A549 (cell line): ENCODE data around the gene NRG3. TPM values are rescaled to one million over a fixed set of nuclear protein-coding genes. Genes with fewer than 3 reads are reported as not detected.

Source experiments
- ATAC-seq, 2 experiments: fragments of 200-7000 bp in 1 of 2; fragments of >200 bp in 1 of 2; cut with Nextera tagmentation in 1 of 2; cut with Tn5 transposase in 1 of 2; 3 replicates each; pipeline versions ENCODE4 v1.8.0 to v1.9.1; 2018 to 2020; ENCODE audit warnings: mild to moderate bottlenecking in 1 of 2, moderate library complexity in 1 of 2
- CTCF ChIA-PET: fragments of 300-600 bp; sonication (Branson Sonifier 250); formaldehyde crosslinking; extraction: SDS; loops from one replicate; lab custom pipeline; 2021; ENCODE audit warnings: antibody characterized with exemption, inconsistent platforms; lab: Yijun Ruan, JAX
- POLR2A ChIA-PET: fragments of 350-600 bp; formaldehyde crosslinking; extraction: SDS; loops from one replicate; lab custom pipeline; 2021; ENCODE audit warnings: antibody characterized with exemption, inconsistent platforms; lab: Yijun Ruan, JAX
- DNase-seq, 2 experiments: peaks; one replicate each; pipeline versions ENCODE4 v3.0.0 to v3.0.0-alpha.2; 2011 to 2016; ENCODE audit warnings: low read depth in 1 of 2, low spot score in 1 of 2
- FAIRE-seq: peaks from 2 replicates; lab custom pipeline; 2011; peaks lifted over from hg19 to GRCh38; lab: Jason Lieb, UNC
- H3K27ac ChIP-seq, 2 experiments: fragments of >200 bp; sonication (Bioruptor Twin); formaldehyde crosslinking; 3 replicates each; pipeline ENCODE4 v1.5.1; 2016 to 2017
- H3K4me1 ChIP-seq: fragments of >200 bp; sonication (Bioruptor Twin); formaldehyde crosslinking; 3 replicates; pipeline ENCODE4 v1.6.1; 2016
- H3K4me2 ChIP-seq: fragments of >200 bp; sonication (Bioruptor Twin); formaldehyde crosslinking; 3 replicates; pipeline ENCODE4 v1.6.1; 2016
- H3K4me3 ChIP-seq: fragments of >200 bp; sonication (Bioruptor Twin); formaldehyde crosslinking; 3 replicates; pipeline ENCODE4 v1.5.1; 2016
- H3K9me3 ChIP-seq: fragments of >200 bp; sonication (Bioruptor Twin); formaldehyde crosslinking; 3 replicates; pipeline ENCODE4 v1.6.1; 2016
- CBX2 ChIP-seq: fragments of 200-600 bp; sonication (generic); IDR thresholded peaks from 2 replicates; pipeline ENCODE4 v1.6.1; 2016; ENCODE audit warnings: low read depth, mild to moderate bottlenecking, borderline replicate concordance
- CBX8 ChIP-seq: fragments of 200-600 bp; sonication (generic); IDR thresholded peaks from 2 replicates; pipeline ENCODE4 v1.6.1; 2016
- CHD4 ChIP-seq: fragments of 200-600 bp; sonication (generic); IDR thresholded peaks from 2 replicates; pipeline ENCODE4 v1.6.1; 2016; ENCODE audit warnings: antibody characterized with exemption, mild to moderate bottlenecking, borderline replicate concordance
- CTCF ChIP-seq: fragments of >200 bp; sonication (Bioruptor Twin); formaldehyde crosslinking; IDR thresholded peaks from 3 replicates; pipeline ENCODE4 v1.5.1; 2016
- E2F6 ChIP-seq: IDR thresholded peaks from 2 replicates; pipeline ENCODE4 v1.6.1; 2012; ENCODE audit warnings: low read depth, borderline replicate concordance
- EHF ChIP-seq: fragments of 250-450 bp; sonication (Bioruptor Pico); IDR thresholded peaks from 2 replicates; pipeline ENCODE4 v1.5.0; 2020; ENCODE audit warnings: mild to moderate bottlenecking
- ESRRA ChIP-seq: fragments of 150-350 bp; IDR thresholded peaks from 2 replicates; pipeline ENCODE4 v1.6.1; 2014; ENCODE audit warnings: mild to moderate bottlenecking, low read length, borderline replicate concordance
- FOSL2 ChIP-seq, 2 experiments: fragments of 450-650 bp in 1 of 2; fragments of >200 bp in 1 of 2; sonication (Bioruptor Twin) in 1 of 2; formaldehyde crosslinking; IDR thresholded peaks; 2 replicates each; pipeline versions ENCODE4 v1.5.0 to v1.6.1; 2016 to 2020; ENCODE audit warnings: mild to moderate bottlenecking in 1 of 2, moderate library complexity in 1 of 2
- HES2 ChIP-seq: fragments of >200 bp; sonication (Bioruptor Twin); formaldehyde crosslinking; IDR thresholded peaks from 2 replicates; pipeline ENCODE4 v1.6.1; 2016
- HEYL ChIP-seq: fragments of 250-450 bp; sonication (Bioruptor Pico); IDR thresholded peaks from 2 replicates; pipeline ENCODE4 v1.8.0; 2021; ENCODE audit warnings: mild to moderate bottlenecking, moderate library complexity
- HMGXB4 ChIP-seq: fragments of 250-450 bp; sonication (Bioruptor Pico); IDR thresholded peaks from 2 replicates; pipeline ENCODE4 v1.5.0; 2021; ENCODE audit warnings: mild to moderate bottlenecking, moderate library complexity, borderline replicate concordance
- HOXB5 ChIP-seq: fragments of 250-450 bp; sonication (Bioruptor Pico); IDR thresholded peaks from 2 replicates; pipeline ENCODE4 v1.5.0; 2020; ENCODE audit warnings: mild to moderate bottlenecking, moderate library complexity
- KDM5A ChIP-seq: fragments of 200-600 bp; sonication (generic); IDR thresholded peaks from 2 replicates; pipeline ENCODE4 v1.6.1; 2016; ENCODE audit warnings: antibody characterized with exemption, mild to moderate bottlenecking
- PBX3 ChIP-seq: IDR thresholded peaks from 2 replicates; pipeline ENCODE4 v1.6.1; 2012
- RCOR1 ChIP-seq: fragments of 150-350 bp; IDR thresholded peaks from 2 replicates; pipeline ENCODE4 v1.6.1; 2014; ENCODE audit warnings: antibody characterized with exemption, low read length, low read depth
- TP53 ChIP-seq: fragments of 250-450 bp; sonication (Bioruptor Pico); IDR thresholded peaks from 2 replicates; pipeline ENCODE4 v1.5.0; 2021; ENCODE audit warnings: mild to moderate bottlenecking, moderate library complexity
- WGBS: methylation state at CpG from one replicate; pipeline ENCODE4 v1.1.6; 2017; ENCODE audit errors: missing lambda C conversion rate; 5-methylcytosine and 5-hydroxymethylcytosine counted together
- polyA plus RNA-seq, 4 experiments: library from polyadenylated mRNA; depleted of rRNA in 3 of 4; stranded (reverse); fragments of >200 nt; fragmentation: RNase III in 1 of 4; extraction: RNeasy Plus Mini Kit Qiagen cat#74134 plus additional on column Dnase treatment in 1 of 4; gene quantifications; 2 replicates in 3 of 4; 3 replicates in 1 of 4; pipeline ENCODE4 v1.2.3, GENCODE V29; 2011 to 2017

NRG3 gene
- polyA plus RNA-seq, 2 of the 4 experiments (the other 2 are of a cell fraction), result not detected

- Histone ChIP-seq H3K4me2 (no peak overlapping the region), H3K9me3 (no peaks in the 10 kb centered on the region; the same call in 2 of the 3 replicates), H3K4me1 (no peaks in the 10 kb centered on the region), H3K4me3 (no peak overlapping the region)
- FAIRE-seq, result no peak
- ChIA-PET POLR2A (no interaction called here), CTCF (no interaction called here)
- 0% methylated on average over 2 of the region's 2 CpGs for WGBS
- DNase-seq, result no peak
- TF ChIP-seq TP53 (CRISPR knock-in tag), result no peak
- TF ChIP-seq, all 56 proteins: peak for 0
- H3K27ac ChIP-seq, result no peak overlapping the region
- no peak for ATAC-seq
Observed at GRCh38 chr10:82128527-82128926, 253.5 kb downstream of the NRG3 start.

GRCh38 chr10:82136103-82136502 lies 261.1 kb downstream of the NRG3 start:
- no peak for DNase-seq
- ChIA-PET POLR2A (no interaction called here), CTCF (no interaction called here)
- no peak overlapping the region for H3K4me3 ChIP-seq
- ATAC-seq, result no peak
- H3K9me3 ChIP-seq, result peaks cover 3% of the 10 kb centered on the region; the same call in 1 of the 3 replicates
- no peak overlapping the region for H3K4me2 ChIP-seq
- WGBS, result 0% methylated on average over 1 of the region's 1 CpG
- H3K27ac ChIP-seq, result no peak overlapping the region
- H3K4me1 ChIP-seq, result no peaks in the 10 kb centered on the region
- FAIRE-seq, result no peak
- TF ChIP-seq HOXB5 (CRISPR knock-in tag) (no peak), E2F6 (no peak), EHF (no peak), PBX3 (no peak), HEYL (CRISPR knock-in tag) (no peak)

GRCh38 chr10:82144153-82144552 lies 269.2 kb downstream of the NRG3 start:
- WGBS, result 2% methylated on average over 3 of the region's 3 CpGs
- CTCF ChIA-PET, result no interaction called here
- ATAC-seq, result no peak

More at GRCh38 chr10:82144153-82144552, 269.2 kb downstream of the NRG3 start:
- Histone ChIP-seq H3K9me3 (no peaks in the 10 kb centered on the region), H3K27ac (no peak overlapping the region), H3K4me2 (no peak overlapping the region), H3K4me1 (no peaks in the 10 kb centered on the region), H3K4me3 (no peak overlapping the region)
- FAIRE-seq (no peak), DNase-seq (no peak)
- TF ChIP-seq TP53 (CRISPR knock-in tag), result no peak
- no peak for TF ChIP-seq RCOR1
- no peak for TF ChIP-seq CBX2
- no peak for TF ChIP-seq CHD4
- TF ChIP-seq HES2, result no peak
- TF ChIP-seq HMGXB4 (CRISPR knock-in tag), result no peak
- no peak for TF ChIP-seq KDM5A
- TF ChIP-seq FOSL2 (IDR thresholded peaks at IDR 0.05), result no peak
- TF ChIP-seq FOSL2 (CRISPR knock-in tag; IDR thresholded peaks at IDR 0.05), result no peak
- TF ChIP-seq ESRRA, result no peak
- TF ChIP-seq CTCF, result no peak
- TF ChIP-seq CBX8, result no peak
- POLR2A ChIA-PET, result no interaction called here
